Measurements from ENCODE around the gene KRT40.

DNA sequence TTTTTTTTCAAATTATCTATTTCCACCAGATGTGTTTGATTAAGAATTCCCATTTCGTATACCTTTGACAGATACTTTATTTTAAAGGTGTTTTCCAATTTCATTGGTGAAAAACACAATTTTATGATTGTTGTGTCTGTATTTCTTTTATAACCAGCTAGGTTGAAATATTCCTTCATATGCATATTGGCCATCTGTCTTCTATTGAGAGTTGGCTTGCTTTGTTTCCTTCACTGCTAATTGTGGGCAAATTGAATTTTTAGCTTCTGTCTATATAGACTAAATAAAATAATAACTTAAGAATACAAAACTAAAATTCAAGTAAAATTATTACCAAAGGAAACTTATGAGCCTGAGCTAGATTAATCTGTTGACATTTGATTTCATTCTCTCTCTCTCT, 11.0 kb upstream of the KRT40 start:
- TF ChIP-seq, protein P1, sequence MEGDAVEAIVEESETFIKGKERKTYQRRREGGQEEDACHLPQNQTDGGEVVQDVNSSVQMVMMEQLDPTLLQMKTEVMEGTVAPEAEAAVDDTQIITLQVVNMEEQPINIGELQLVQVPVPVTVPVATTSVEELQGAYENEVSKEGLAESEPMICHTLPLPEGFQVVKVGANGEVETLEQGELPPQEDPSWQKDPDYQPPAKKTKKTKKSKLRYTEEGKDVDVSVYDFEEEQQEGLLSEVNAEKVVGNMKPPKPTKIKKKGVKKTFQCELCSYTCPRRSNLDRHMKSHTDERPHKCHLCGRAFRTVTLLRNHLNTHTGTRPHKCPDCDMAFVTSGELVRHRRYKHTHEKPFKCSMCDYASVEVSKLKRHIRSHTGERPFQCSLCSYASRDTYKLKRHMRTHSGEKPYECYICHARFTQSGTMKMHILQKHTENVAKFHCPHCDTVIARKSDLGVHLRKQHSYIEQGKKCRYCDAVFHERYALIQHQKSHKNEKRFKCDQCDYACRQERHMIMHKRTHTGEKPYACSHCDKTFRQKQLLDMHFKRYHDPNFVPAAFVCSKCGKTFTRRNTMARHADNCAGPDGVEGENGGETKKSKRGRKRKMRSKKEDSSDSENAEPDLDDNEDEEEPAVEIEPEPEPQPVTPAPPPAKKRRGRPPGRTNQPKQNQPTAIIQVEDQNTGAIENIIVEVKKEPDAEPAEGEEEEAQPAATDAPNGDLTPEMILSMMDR (IDR thresholded peaks at IDR 0.05; ENCODE audit: extremely low read depth in 1 of 2, insufficient read depth in 1 of 2, low read depth in 1 of 2, low read length in 2 of 2), result no peak
- TF ChIP-seq POLR2A (IDR thresholded peaks at IDR 0.05; ENCODE audit: low read depth, low read length), result no peak
- TF ChIP-seq POLR2AphosphoS5 (IDR thresholded peaks at IDR 0.05; ENCODE audit: insufficient read depth, low read depth, low read length), result no peak
- no peak for TF ChIP-seq EZH2 (IDR thresholded peaks at IDR 0.05; ENCODE audit: borderline replicate concordance, low read depth, low read length, severe bottlenecking)
- TF ChIP-seq MYC (IDR thresholded peaks at IDR 0.05; ENCODE audit: low read depth, low read length), result no peak
